ENCODE data around the gene LCNL1. TPM values are rescaled to one million over a fixed set of nuclear protein-coding genes. Genes with fewer than 3 reads are reported as not detected.
A peak's percentile ranks its signal among the peaks of the same experiment; 100 is the strongest.

The LCNL1 gene
- total and polyA plus RNA-seq, 2 experiments from 2014 or later = 0.36 TPM; not detected in 1

- peaks cover 5% of the 10 kb centered on the region for H3K4me1 ChIP-seq (ENCODE audit: low read depth)
Observed at GRCh38 chr9:137027369-137028262, 44.8 kb downstream of the LCNL1 start, which contains the start of gene ABCA2. TSS of gene ABCA2 (minus strand) at chr9:137028237. CDS start at chr9:137028140, 97 bp downstream.

DNA sequence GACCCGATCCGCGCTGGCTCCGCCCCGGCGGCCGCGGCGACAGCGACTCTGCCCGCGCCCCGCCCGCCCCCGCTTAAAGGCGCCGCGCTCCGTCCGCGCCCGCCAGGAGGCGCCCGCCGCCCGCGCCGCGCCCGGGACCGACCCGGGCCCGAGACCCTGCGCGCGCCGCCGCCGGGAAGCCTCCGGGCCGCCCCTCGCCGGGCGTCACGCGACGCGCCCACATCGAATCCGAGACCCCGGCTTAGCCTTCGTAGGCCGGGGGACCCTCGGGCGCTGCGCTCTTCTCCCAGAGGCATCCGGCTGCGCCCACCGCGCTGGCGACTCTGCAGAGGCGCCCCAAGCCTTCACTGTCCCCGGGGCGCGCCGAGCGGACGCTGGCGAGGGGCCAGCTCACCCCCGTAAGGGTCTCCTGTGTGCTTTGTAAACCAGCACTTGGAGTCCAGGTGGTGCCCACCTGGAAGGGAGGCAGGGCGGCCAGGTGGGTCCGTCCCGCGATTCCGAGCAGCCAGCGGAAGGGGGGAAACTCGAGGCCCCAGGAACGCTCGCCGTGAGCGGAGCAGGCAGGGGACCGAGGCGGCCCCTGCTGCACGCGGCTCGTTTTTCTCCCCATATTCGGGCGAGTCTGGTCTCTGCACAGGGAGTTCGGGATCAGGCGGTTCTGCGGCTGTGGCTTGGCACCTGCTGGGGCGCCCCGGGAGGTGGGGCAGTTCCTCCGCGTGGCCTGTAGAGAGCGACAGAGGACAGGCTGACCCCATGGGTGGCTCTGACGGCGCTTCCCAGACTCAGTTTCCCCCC, 45.7 kb downstream of the LCNL1 start:
- Histone ChIP-seq H3K36me3 (no peaks in the 10 kb centered on the region), H3K27ac (no peak overlapping the region), H3K4me1 (ENCODE audit: low read depth) (peaks cover 5% of the 10 kb centered on the region), H3K9me3 (ENCODE audit: low read depth) (no peaks in the 10 kb centered on the region), H3K4me3 (peak overlapping the region; percentile 92), H3K27me3 (no peaks in the 10 kb centered on the region)
- peak; percentile 30 to 89 for DNase-seq (ENCODE audit: low read depth in 1 of 2, low spot score in 1 of 2)
- peak; percentile 19 for TF ChIP-seq CTCF (IDR thresholded peaks at IDR 0.05; ENCODE audit: low read depth, low read length)

More at GRCh38 chr9:137027369-137028262, 44.8 kb downstream of the LCNL1 start, which contains the start of gene ABCA2:
- TF ChIP-seq CTCF (IDR thresholded peaks at IDR 0.05; ENCODE audit: low read depth, low read length) = no peak
- H3K27ac ChIP-seq = no peak within 1 kb of the TSS
- H3K27me3 ChIP-seq = no peaks in the 10 kb centered on the region
- peak within 1 kb of the TSS; percentile 92 for H3K4me3 ChIP-seq
- no peaks in the 10 kb centered on the region for H3K36me3 ChIP-seq
- no peaks in the 10 kb centered on the region for H3K9me3 ChIP-seq (ENCODE audit: low read depth)
- DNase-seq (ENCODE audit: low read depth in 1 of 2, low spot score in 1 of 2) = peak; percentile 20 to 64

DNA sequence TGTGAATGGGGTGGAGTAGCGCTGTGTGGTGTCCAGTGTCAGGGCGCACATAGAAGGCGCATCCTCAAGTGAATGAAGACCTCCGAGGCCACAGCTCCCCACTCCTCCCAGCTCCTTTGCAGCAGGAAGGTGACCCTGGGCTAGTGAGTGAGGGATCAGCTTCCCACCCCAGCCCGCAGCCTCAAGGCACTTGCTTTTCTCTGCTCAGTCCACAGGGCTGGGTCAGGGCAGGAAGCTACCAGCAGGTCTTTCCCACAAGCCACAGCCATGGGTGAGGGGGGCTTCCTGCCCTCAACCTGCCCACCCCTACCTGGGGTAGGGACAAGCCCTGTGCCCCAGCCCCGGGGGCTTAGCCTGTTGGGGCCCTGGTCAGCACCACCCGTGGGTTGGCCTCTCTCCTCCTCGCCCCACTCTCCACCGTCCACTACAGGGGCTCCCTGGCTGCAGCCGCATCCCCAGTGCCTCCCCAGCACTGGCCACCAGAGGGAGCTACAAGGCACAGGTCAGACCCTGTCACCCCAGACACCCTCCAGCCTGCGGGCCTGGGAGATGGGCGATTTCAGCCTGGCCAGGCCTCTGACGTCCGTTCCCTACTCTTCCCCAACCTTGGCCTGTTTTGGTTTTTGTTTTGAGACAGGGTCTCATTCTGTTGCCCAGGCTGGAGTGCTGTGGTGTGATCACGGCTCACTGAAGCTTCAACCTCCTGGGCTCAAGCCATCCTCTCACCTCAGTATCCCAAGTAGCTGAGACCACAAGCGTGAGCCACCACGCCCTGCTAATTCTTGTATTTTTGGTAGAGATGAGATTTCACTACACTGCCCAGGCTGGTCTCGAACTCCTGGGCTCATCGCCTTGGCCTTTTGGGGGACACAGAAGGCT, 46.5 kb downstream of the LCNL1 start:
- Histone ChIP-seq H3K27ac (no peak overlapping the region), H3K9me3 (ENCODE audit: low read depth) (no peaks in the 10 kb centered on the region), H3K27me3 (no peaks in the 10 kb centered on the region), H3K4me1 (ENCODE audit: low read depth) (peaks cover 5% of the 10 kb centered on the region), H3K36me3 (no peaks in the 10 kb centered on the region), H3K4me3 (peak overlapping the region; percentile 92)
- peak; percentile 91 for TF ChIP-seq CTCF (IDR thresholded peaks at IDR 0.05; ENCODE audit: low read depth, low read length)
- DNase-seq (ENCODE audit: low read depth in 1 of 2, low spot score in 1 of 2) = peak; percentile 67 to 82

GRCh38 chr9:137030006-137030405, 47.2 kb downstream of the LCNL1 start:
- DNase-seq (ENCODE audit: low read depth in 1 of 2, low spot score in 1 of 2) = no peak
- H3K27ac ChIP-seq = no peak overlapping the region
- no peak for TF ChIP-seq CTCF (IDR thresholded peaks at IDR 0.05; ENCODE audit: low read depth, low read length)
- no peaks in the 10 kb centered on the region for H3K36me3 ChIP-seq
- no peaks in the 10 kb centered on the region for H3K27me3 ChIP-seq
- H3K4me3 ChIP-seq = no peak overlapping the region
- H3K4me1 ChIP-seq (ENCODE audit: low read depth) = peaks cover 5% of the 10 kb centered on the region
- H3K9me3 ChIP-seq (ENCODE audit: low read depth) = no peaks in the 10 kb centered on the region

Data from cardiac muscle cell (in vitro differentiated cells and primary cell).